Skeletal muscle satellite cell (primary cell): ENCODE measurements around the gene NCK1.

Experiments
- H3K27me3 ChIP-seq: 2 replicates; pipeline ENCODE4 v1.7.0; 2013; ENCODE audit warnings: low read length; ENCODE audit not compliant: control insufficient read depth, insufficient read depth
- H3K36me3 ChIP-seq: 2 replicates; pipeline ENCODE4 v1.7.0; 2013; ENCODE audit warnings: mild to moderate bottlenecking, control low read depth, low read length; ENCODE audit not compliant: insufficient read depth
- H3K4me1 ChIP-seq: 2 replicates; pipeline ENCODE4 v1.7.0; 2013; ENCODE audit warnings: low read length; ENCODE audit not compliant: control insufficient read depth, insufficient read depth
- H3K4me2 ChIP-seq: 2 replicates; pipeline ENCODE4 v1.7.0; 2013; ENCODE audit warnings: mild to moderate bottlenecking, low read length
- H3K4me3 ChIP-seq: 2 replicates; pipeline ENCODE4 v1.7.0; 2013; ENCODE audit warnings: low read length
- H3K9ac ChIP-seq: 2 replicates; pipeline ENCODE4 v1.7.0; 2013; ENCODE audit warnings: mild to moderate bottlenecking, low read depth, low read length, moderate library complexity
- H3K9me3 ChIP-seq: replicated peaks from 2 replicates; pipeline ENCODE4 v1.7.0; 2013; ENCODE audit warnings: mild to moderate bottlenecking, control low read depth, low read length

Gene NCK1

GRCh38 chr3:136994772-136995516, 132.9 kb downstream of the NCK1 start:
- H3K4me1 ChIP-seq: peaks cover 18% of the 10 kb centered on the region
- no peak overlapping the region for H3K4me3 ChIP-seq
- H3K36me3 ChIP-seq: no peaks in the 10 kb centered on the region
- H3K27me3 ChIP-seq: no peaks in the 10 kb centered on the region
- H3K9ac ChIP-seq: peak overlapping the region; percentile 1
- no peaks in the 10 kb centered on the region for H3K9me3 ChIP-seq
- H3K4me2 ChIP-seq: peak overlapping the region; percentile 46

- Histone ChIP-seq H3K4me2 (no peak overlapping the region), H3K9me3 (no peaks in the 10 kb centered on the region), H3K36me3 (no peaks in the 10 kb centered on the region), H3K4me1 (peaks cover 18% of the 10 kb centered on the region), H3K27me3 (no peaks in the 10 kb centered on the region), H3K9ac (no peak overlapping the region), H3K4me3 (no peak overlapping the region)
These were observed 133.6 kb downstream of the NCK1 start for GRCh38 chr3:136995652-136996051.
